Stimulated activated naive CD8-positive, alpha-beta T cell treated with anti-CD3 and anti-CD28 coated beads, Interleukin-15, Interleukin-2, amounts not matched to agents 100 U/mL and 50 U/mL, for 24 hours (primary cell): ENCODE measurements around the gene SLC38A9.

Source experiments
- ATAC-seq: fragments of 150-1000 bp; cut with Tn5 transposase; one replicate; pipeline ENCODE4 v1.10.0; 2021
- DNase-seq: peaks from one replicate; pipeline ENCODE4 v3.0.0; 2021

The SLC38A9 gene

GRCh38 chr5:55578771-55579170 lies 133.4 kb downstream of the SLC38A9 start:
- DNase-seq = no peak
- ATAC-seq = no peak

- no peak for ATAC-seq
- DNase-seq = no peak
Measured at GRCh38 chr5:55577353-55578060, 134.6 kb downstream of the SLC38A9 start.

GRCh38 chr5:55576661-55577060 lies 135.5 kb downstream of the SLC38A9 start:
- ATAC-seq = no peak
- DNase-seq = no peak
